ENCODE measurements around the gene MRPS33.
"Not testable (repeated sequence)": the region's sequence is repeated elsewhere in the genome, so short reads cannot be mapped to it uniquely, and the experiment has no call there.

Gene MRPS33

GRCh38 chr7:141012044-141012685 is 2.6 kb downstream of the MRPS33 start:
- DNase-seq (ENCODE audit: low spot score), result peak; percentile 52

- no peak for DNase-seq (ENCODE audit: low spot score)
Observed at GRCh38 chr7:141011443-141011842, 3.3 kb downstream of the MRPS33 start.

GRCh38 chr7:141003172-141004065 is 11.3 kb downstream of the MRPS33 start:
- no peak for DNase-seq (ENCODE audit: low spot score)

GRCh38 chr7:141001546-141001945 is 13.2 kb downstream of the MRPS33 start:
- DNase-seq (ENCODE audit: low spot score), result no peak

- DNase-seq (ENCODE audit: low spot score), result no peak
Observed at GRCh38 chr7:141001122-141001521, 13.6 kb downstream of the MRPS33 start.

- no peak for DNase-seq (ENCODE audit: low spot score)
Observed at GRCh38 chr7:140998715-140999114, 16.0 kb downstream of the MRPS33 start.

- no peak for DNase-seq (ENCODE audit: low spot score)
Observed at GRCh38 chr7:140992422-140992821, 22.3 kb downstream of the MRPS33 start.

- no peak for DNase-seq (ENCODE audit: low spot score)
Observed at GRCh38 chr7:140990193-140990962, 24.4 kb downstream of the MRPS33 start.

- no peak for DNase-seq (ENCODE audit: low spot score)
Observed at GRCh38 chr7:140989068-140989467, 25.7 kb downstream of the MRPS33 start.

GRCh38 chr7:140983802-140984201 is 30.9 kb downstream of the MRPS33 start:
- DNase-seq (ENCODE audit: low spot score), result no peak

- no peak for DNase-seq (ENCODE audit: low spot score)
Observed at GRCh38 chr7:140982508-140982907, 32.2 kb downstream of the MRPS33 start.

GRCh38 chr7:140981951-140982350 is 32.8 kb downstream of the MRPS33 start:
- no peak for DNase-seq (ENCODE audit: low spot score)

GRCh38 chr7:140977741-140978140 is 37.0 kb downstream of the MRPS33 start:
- DNase-seq (ENCODE audit: low spot score), result no peak

- no peak for DNase-seq (ENCODE audit: low spot score)
Observed at GRCh38 chr7:140972876-140973829, 41.6 kb downstream of the MRPS33 start.

GRCh38 chr7:140972344-140972743 is 42.4 kb downstream of the MRPS33 start:
- no peak for DNase-seq (ENCODE audit: low spot score)

GRCh38 chr7:140967438-140967837 is 47.3 kb downstream of the MRPS33 start:
- DNase-seq (ENCODE audit: low spot score), result no peak

GRCh38 chr7:140966561-140967233 is 48.1 kb downstream of the MRPS33 start:
- no peak for DNase-seq (ENCODE audit: low spot score)

GRCh38 chr7:140961117-140961516 is 53.6 kb downstream of the MRPS33 start:
- no peak for DNase-seq (ENCODE audit: low spot score)

GRCh38 chr7:140956997-140957396 is 57.8 kb downstream of the MRPS33 start:
- DNase-seq (ENCODE audit: low spot score), result not testable (repeated sequence)

Measured in kidney capillary endothelial cell (primary cell).